IPS-20b (cell line): ENCODE measurements around the gene SLC9A3.

ENCODE experiments used
- H3K27ac ChIP-seq: one replicate; pipeline ENCODE4 v1.5.1; 2013; ENCODE audit warnings: low read length
- H3K27me3 ChIP-seq: 2 replicates; pipeline ENCODE4 v1.6.1; 2013; ENCODE audit warnings: mild to moderate bottlenecking, low read length, inconsistent platforms; ENCODE audit not compliant: insufficient read depth
- H3K36me3 ChIP-seq: 2 replicates; pipeline ENCODE4 v1.6.1; 2013; ENCODE audit warnings: low read depth, mild to moderate bottlenecking, inconsistent platforms, low read length, moderate library complexity; ENCODE audit not compliant: insufficient read depth
- H3K4me1 ChIP-seq: 2 replicates; pipeline ENCODE4 v1.6.1; 2013; ENCODE audit warnings: mild to moderate bottlenecking, control low read depth, inconsistent platforms, low read length, moderate library complexity; ENCODE audit not compliant: insufficient read depth
- H3K4me3 ChIP-seq: 2 replicates; pipeline ENCODE4 v1.5.1; 2013; ENCODE audit warnings: mild to moderate bottlenecking, low read length, inconsistent platforms
- H3K9ac ChIP-seq: 2 replicates; pipeline ENCODE4 v1.6.1; 2013; ENCODE audit warnings: low read depth, mild to moderate bottlenecking, inconsistent platforms, low read length, moderate library complexity
- H3K9me3 ChIP-seq: 2 replicates; pipeline ENCODE4 v1.6.1; 2013; ENCODE audit warnings: mild to moderate bottlenecking, low read depth, low read length, inconsistent platforms; ENCODE audit not compliant: insufficient read depth

SLC9A3 gene

GRCh38 chr5:535846-536698 lies 11.8 kb upstream of the SLC9A3 start:
- H3K4me1 ChIP-seq: no peaks in the 10 kb centered on the region
- H3K9me3 ChIP-seq: no peaks in the 10 kb centered on the region
- no peaks in the 10 kb centered on the region for H3K36me3 ChIP-seq
- H3K27me3 ChIP-seq: peaks cover 11% of the 10 kb centered on the region
- H3K4me3 ChIP-seq: no peak overlapping the region
- no peak overlapping the region for H3K27ac ChIP-seq
- H3K9ac ChIP-seq: no peak overlapping the region

GRCh38 chr5:534743-535671 lies 10.8 kb upstream of the SLC9A3 start:
- no peaks in the 10 kb centered on the region for H3K9me3 ChIP-seq
- peaks cover 21% of the 10 kb centered on the region for H3K27me3 ChIP-seq
- H3K27ac ChIP-seq: no peak overlapping the region
- no peaks in the 10 kb centered on the region for H3K36me3 ChIP-seq
- no peak overlapping the region for H3K9ac ChIP-seq
- no peak overlapping the region for H3K4me3 ChIP-seq
- no peaks in the 10 kb centered on the region for H3K4me1 ChIP-seq

GRCh38 chr5:533955-534742 lies 9.9 kb upstream of the SLC9A3 start:
- H3K36me3 ChIP-seq: no peaks in the 10 kb centered on the region
- no peaks in the 10 kb centered on the region for H3K4me1 ChIP-seq
- H3K9me3 ChIP-seq: no peaks in the 10 kb centered on the region
- H3K9ac ChIP-seq: no peak overlapping the region
- H3K27ac ChIP-seq: no peak overlapping the region
- H3K4me3 ChIP-seq: no peak overlapping the region
- peaks cover 30% of the 10 kb centered on the region for H3K27me3 ChIP-seq

DNA sequence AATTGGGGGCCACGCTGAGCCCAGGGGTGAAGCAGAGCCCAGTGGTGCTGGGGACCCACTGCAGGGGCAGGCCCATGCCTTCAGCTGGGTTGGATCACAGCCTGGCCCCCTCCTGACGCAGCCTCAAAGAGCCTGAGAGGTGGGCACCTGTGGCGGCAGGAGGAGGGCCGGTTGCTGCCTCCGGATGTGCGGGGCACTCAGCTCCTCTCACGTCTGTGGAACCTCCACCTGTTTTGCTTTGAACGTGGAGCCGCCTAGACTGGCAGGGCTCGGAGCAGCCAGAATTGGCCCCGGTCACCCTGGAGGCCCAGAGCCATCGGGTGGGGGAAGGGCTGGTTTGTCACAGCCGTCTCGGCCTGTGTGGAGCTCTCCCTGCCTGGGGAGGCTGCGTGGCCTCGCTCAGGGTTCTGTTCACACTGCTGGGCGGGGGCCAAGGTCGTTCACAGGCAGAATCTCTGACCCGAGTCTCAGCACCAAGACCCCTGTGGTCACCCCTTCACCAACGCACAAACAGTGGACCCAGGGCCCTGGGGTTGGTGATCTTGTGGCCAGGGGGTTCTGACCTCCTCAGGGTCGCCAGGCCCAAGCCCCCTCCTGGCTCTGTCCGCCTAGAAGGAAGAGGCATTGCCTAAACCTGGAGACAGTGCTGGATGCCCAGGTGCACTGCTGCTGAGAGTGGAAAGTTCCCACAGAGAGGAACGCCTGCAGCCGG lies 9.2 kb upstream of the SLC9A3 start:
- Histone ChIP-seq H3K9me3 (no peaks in the 10 kb centered on the region), H3K27me3 (peaks cover 36% of the 10 kb centered on the region), H3K4me3 (no peak overlapping the region), H3K9ac (no peak overlapping the region), H3K27ac (no peak overlapping the region), H3K36me3 (no peaks in the 10 kb centered on the region), H3K4me1 (no peaks in the 10 kb centered on the region)

DNA sequence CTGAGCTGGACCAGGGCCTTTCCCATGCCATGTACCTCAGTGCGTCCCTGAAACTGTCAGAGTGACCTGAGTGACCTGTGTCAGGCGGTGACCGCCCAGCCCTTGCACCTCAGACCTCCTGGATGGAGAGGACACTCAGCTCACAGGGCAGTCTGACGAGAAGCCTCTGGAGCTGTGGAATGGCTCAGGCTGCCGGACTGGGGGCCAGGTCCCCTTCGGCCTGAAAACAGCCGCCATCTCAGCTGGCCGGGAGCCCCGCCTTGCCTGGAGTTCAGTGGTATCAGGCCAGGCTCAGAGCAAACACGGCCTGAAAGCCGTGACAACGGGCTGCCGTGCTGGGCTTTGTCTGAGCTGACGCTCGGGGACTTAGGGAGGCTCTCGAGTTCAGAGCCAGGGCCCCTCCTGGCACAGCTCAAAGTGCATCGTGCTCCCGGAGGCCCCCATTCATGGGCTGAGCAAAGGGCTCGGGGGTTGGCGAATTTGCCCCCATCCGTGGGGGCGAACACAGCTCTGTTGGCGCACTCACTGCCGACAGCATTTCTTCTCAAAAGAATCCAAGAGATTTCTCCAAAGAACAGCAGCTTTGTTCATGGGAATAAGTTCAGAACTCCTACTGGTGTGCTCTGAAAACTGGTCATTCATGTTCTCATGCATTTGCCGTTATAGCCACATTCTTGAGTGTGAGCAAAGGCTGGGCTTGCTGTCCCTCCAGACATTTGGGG lies 8.4 kb upstream of the SLC9A3 start:
- no peak overlapping the region for H3K9ac ChIP-seq
- no peak overlapping the region for H3K27ac ChIP-seq
- peaks cover 43% of the 10 kb centered on the region for H3K27me3 ChIP-seq
- H3K9me3 ChIP-seq: no peaks in the 10 kb centered on the region
- no peak overlapping the region for H3K4me3 ChIP-seq
- H3K4me1 ChIP-seq: no peaks in the 10 kb centered on the region
- no peaks in the 10 kb centered on the region for H3K36me3 ChIP-seq

DNA sequence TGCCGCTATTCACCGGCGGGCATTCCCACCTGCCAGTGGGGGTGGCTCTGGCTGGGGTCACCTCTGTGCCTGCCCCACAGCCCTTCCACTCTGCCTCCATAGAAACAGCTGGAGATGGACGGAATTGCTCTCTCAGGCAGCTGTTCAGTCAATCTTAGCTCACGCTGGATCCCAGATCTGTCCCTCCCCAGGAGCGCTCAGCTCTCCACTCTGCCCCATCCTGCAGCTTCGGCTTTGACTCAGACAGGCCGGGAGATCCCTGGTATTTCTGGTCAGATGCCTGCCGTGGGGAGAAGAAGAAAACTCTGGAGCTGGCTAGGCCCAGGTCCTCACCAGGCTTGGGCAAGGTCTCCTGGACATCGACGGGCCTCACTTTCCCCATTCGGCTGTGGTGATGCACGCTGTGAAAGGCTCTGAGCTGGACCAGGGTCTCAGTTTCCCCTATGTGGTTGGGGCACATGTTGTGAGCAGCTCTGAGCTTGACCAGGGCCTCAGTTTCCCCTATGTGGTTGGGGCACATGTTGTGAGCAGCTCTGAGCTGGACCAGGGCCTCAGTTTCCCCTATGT lies 7.6 kb upstream of the SLC9A3 start:
- Histone ChIP-seq H3K9me3 (no peaks in the 10 kb centered on the region), H3K36me3 (no peaks in the 10 kb centered on the region), H3K4me1 (no peaks in the 10 kb centered on the region), H3K4me3 (no peak overlapping the region), H3K9ac (no peak overlapping the region), H3K27me3 (peaks cover 51% of the 10 kb centered on the region), H3K27ac (no peak overlapping the region)

GRCh38 chr5:531101-531748 lies 7.0 kb upstream of the SLC9A3 start:
- H3K9me3 ChIP-seq: no peaks in the 10 kb centered on the region
- H3K4me1 ChIP-seq: no peaks in the 10 kb centered on the region
- no peak overlapping the region for H3K27ac ChIP-seq
- no peak overlapping the region for H3K4me3 ChIP-seq
- H3K9ac ChIP-seq: no peak overlapping the region
- H3K36me3 ChIP-seq: no peaks in the 10 kb centered on the region
- peaks cover 57% of the 10 kb centered on the region for H3K27me3 ChIP-seq

GRCh38 chr5:530001-530955 lies 6.0 kb upstream of the SLC9A3 start:
- Histone ChIP-seq H3K27me3 (peaks cover 67% of the 10 kb centered on the region), H3K9ac (no peak overlapping the region), H3K4me3 (no peak overlapping the region), H3K27ac (no peak overlapping the region), H3K4me1 (no peaks in the 10 kb centered on the region), H3K36me3 (no peaks in the 10 kb centered on the region), H3K9me3 (no peaks in the 10 kb centered on the region)

DNA sequence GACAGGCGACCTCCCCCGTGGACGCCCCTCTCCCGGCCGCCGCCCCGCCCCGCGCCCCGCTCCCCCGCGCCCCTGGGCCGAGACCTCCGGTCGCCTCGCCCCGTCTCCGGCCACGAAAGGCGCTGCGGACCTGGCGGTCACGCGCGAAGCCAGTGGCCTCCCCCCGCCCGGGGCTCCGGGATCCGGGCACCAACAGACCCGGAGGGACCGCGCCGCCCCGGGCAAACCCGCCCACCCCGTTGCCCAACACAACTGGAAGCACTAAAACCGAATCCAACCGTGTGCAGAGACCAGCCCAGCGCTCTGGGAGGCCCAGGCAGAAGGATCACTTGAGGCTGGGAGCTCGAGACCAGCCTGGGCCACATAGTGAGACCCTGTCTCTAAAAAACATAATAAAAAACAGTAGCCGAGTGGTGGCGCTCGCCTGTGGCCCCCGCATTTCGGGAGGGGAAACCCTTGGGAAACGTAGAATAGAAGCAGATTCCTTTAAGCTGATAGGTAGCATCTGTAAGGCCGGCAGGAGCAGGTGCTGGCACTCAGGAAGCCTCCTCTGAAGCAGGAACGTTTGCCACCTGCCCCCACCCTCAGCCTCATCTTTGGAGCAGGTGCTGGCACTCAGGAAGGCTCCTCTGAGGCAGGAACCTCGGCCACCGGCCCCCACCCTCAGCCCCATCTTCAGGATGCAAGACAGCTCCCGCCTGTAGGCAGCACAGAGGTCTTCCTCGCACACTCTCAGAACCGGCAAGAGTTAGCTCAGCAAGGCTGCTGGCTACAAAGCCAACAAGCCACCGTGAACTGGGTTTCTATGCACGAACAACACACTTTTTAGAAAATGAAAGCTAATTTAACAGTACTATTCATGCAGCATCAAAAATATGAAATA lies 4.6 kb upstream of the SLC9A3 start:
- Histone ChIP-seq H3K4me3 (no peak overlapping the region), H3K27me3 (peaks cover 81% of the 10 kb centered on the region)

More for the DNA sequence above, 4.6 kb upstream of the SLC9A3 start:
- Histone ChIP-seq H3K4me1 (no peaks in the 10 kb centered on the region), H3K9me3 (no peaks in the 10 kb centered on the region), H3K9ac (no peak overlapping the region), H3K36me3 (no peaks in the 10 kb centered on the region), H3K27ac (no peak overlapping the region)
